Esophagus squamous epithelium (tissue), 4 donors: ENCODE data around the gene PXT1.

Source experiments
- CTCF ChIP-seq, 6 experiments: fragments of 450-650 bp in 4 of 6; fragments of 200-600 bp in 2 of 6; sonication (generic) in 2 of 6; IDR thresholded peaks; one replicate each; pipeline ENCODE4 v1.5.1; 2016 to 2019; ENCODE audit warnings: antibody characterized with exemption in 6 of 6, mild to moderate bottlenecking in 4 of 6, moderate library complexity in 4 of 6
- POLR2A ChIP-seq, 4 donors: fragments of 450-650 bp; IDR thresholded peaks; one replicate each; pipeline ENCODE4 v1.6.1; 2017; ENCODE audit warnings: antibody characterized with exemption in 4 of 4, mild to moderate bottlenecking in 4 of 4, moderate library complexity in 3 of 4

- TF ChIP-seq POLR2A (IDR thresholded peaks at IDR 0.05) = no peak
- TF ChIP-seq CTCF (IDR thresholded peaks at IDR 0.05) = no peak
Measured at GRCh38 chr6:36346486-36347273, 96.0 kb downstream of the PXT1 start.
